GM12873 (cell line): ENCODE results near the gene DGKA.

Experiments
- CTCF ChIP-seq: IDR thresholded peaks from 2 replicates; pipeline ENCODE4 v1.5.1; 2012; ENCODE audit warnings: low read depth, mild to moderate bottlenecking, moderate library complexity, low read length, control low read depth; ENCODE audit not compliant: insufficient read depth; ENCODE audit errors: missing control alignments

The DGKA gene

GRCh38 chr12:55930771-55931316 is at the start of gene DGKA:
DGKA (plus strand) TSS chr12:55931162; CDS start chr12:55936504, 5,342 bp downstream.
- TF ChIP-seq CTCF = peak; percentile 73

GRCh38 chr12:55885113-55885512 is 45.8 kb upstream of the DGKA start:
- no peak for TF ChIP-seq CTCF

- TF ChIP-seq CTCF = no peak
These were observed 39.7 kb upstream of the DGKA start for GRCh38 chr12:55891310-55891709.

GRCh38 chr12:55893723-55894122 is 37.2 kb upstream of the DGKA start:
- TF ChIP-seq CTCF = no peak

- TF ChIP-seq CTCF = no peak
These were observed 31.9 kb upstream of the DGKA start for GRCh38 chr12:55899082-55899481.

- no peak for TF ChIP-seq CTCF
These were observed 29.0 kb upstream of the DGKA start for GRCh38 chr12:55901881-55902490.

GRCh38 chr12:55906056-55906455 is 24.9 kb upstream of the DGKA start:
- TF ChIP-seq CTCF = no peak
